Ishikawa (cell line): ENCODE results near the gene COL23A1.

Source experiments
- EP300 ChIP-seq: IDR thresholded peaks from 2 replicates; pipeline ENCODE4 v1.6.1; 2012; ENCODE audit warnings: borderline replicate concordance
- MAX ChIP-seq: IDR thresholded peaks from 2 replicates; pipeline ENCODE4 v1.6.1; 2012
- NFIC ChIP-seq: IDR thresholded peaks from 2 replicates; pipeline ENCODE4 v1.6.1; 2012
- RAD21 ChIP-seq: IDR thresholded peaks from 2 replicates; pipeline ENCODE4 v1.6.1; 2012; ENCODE audit warnings: low read depth
- REST ChIP-seq: IDR thresholded peaks from 2 replicates; pipeline ENCODE4 v1.6.1; 2012; ENCODE audit warnings: low read depth, mild to moderate bottlenecking
- TAF1 ChIP-seq: IDR thresholded peaks from 2 replicates; pipeline ENCODE4 v1.6.1; 2012; ENCODE audit warnings: low read depth, mild to moderate bottlenecking
- TEAD4 ChIP-seq: IDR thresholded peaks from 2 replicates; pipeline ENCODE4 v1.6.1; 2012
- USF1 ChIP-seq: IDR thresholded peaks from 2 replicates; pipeline ENCODE4 v1.6.1; 2012
- ZBTB7A ChIP-seq: IDR thresholded peaks from 2 replicates; pipeline ENCODE4 v1.6.1; 2012; ENCODE audit warnings: low read depth

GRCh38 chr5:178221282-178221681 is 368.9 kb downstream of the COL23A1 start:
- no peak for TF ChIP-seq RAD21
- TF ChIP-seq USF1, result no peak
- no peak for TF ChIP-seq TAF1
- TF ChIP-seq ZBTB7A, result no peak
- no peak for TF ChIP-seq REST
- no peak for TF ChIP-seq EP300
- no peak for TF ChIP-seq NFIC
- no peak for TF ChIP-seq TEAD4
- TF ChIP-seq MAX, result no peak
